Body of pancreas (tissue), 4 donors: ENCODE results near the gene SLC6A20.

Experiments
- POLR2A ChIP-seq, 3 donors: fragments of 450-650 bp; IDR thresholded peaks; one replicate each; pipeline ENCODE4 v1.6.1; 2016; ENCODE audit warnings: antibody characterized with exemption in 3 of 3, mild to moderate bottlenecking in 2 of 3
- TF ChIP-seq, protein P1 (sequence below), 7 experiments: fragments of 450-650 bp in 4 of 7; fragments of 200-600 bp in 3 of 7; sonication (generic) in 3 of 7; IDR thresholded peaks; one replicate each; pipeline ENCODE4 v1.5.1; 2016 to 2019; ENCODE audit warnings: antibody characterized with exemption in 7 of 7

DNA sequence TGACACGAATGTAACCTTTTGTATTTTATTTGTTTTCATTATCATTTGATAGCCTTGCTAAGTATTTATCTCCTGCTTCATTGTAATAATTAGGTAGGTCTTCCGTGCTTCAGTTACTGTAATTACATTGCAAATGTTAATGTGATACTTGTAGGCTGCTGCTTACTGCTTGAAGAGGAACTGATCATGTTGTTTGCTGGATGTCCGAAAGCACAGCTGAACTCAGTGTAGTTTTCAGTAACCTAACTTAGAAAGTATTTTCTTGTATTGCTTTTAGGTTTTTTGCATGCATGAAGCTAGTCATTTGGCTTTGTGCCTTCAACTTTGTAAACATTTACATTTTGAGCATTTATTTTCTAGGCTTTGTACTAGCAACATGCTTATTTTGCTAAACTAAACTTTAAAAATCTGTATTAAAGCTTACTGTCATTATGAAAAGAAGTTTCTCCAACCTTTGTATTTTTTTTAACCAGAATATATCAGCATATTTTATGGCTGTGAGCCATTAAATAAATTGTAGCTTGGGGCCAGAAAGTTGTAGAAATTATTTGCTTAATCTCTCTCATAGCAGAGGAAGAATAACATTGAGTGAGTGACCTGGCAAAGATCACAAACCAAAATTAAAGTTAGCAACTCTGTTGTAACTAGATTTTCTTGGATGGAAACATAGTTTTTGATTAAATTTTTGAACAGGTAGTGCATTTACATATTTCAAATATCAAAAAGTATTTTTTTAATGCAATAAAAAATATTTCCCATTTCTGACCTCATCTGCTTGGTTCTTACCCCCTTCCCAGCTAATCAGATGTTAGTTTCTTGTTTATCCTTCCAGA is 76.5 kb downstream of the SLC6A20 start:
- TF ChIP-seq, protein P1, sequence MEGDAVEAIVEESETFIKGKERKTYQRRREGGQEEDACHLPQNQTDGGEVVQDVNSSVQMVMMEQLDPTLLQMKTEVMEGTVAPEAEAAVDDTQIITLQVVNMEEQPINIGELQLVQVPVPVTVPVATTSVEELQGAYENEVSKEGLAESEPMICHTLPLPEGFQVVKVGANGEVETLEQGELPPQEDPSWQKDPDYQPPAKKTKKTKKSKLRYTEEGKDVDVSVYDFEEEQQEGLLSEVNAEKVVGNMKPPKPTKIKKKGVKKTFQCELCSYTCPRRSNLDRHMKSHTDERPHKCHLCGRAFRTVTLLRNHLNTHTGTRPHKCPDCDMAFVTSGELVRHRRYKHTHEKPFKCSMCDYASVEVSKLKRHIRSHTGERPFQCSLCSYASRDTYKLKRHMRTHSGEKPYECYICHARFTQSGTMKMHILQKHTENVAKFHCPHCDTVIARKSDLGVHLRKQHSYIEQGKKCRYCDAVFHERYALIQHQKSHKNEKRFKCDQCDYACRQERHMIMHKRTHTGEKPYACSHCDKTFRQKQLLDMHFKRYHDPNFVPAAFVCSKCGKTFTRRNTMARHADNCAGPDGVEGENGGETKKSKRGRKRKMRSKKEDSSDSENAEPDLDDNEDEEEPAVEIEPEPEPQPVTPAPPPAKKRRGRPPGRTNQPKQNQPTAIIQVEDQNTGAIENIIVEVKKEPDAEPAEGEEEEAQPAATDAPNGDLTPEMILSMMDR (IDR thresholded peaks at IDR 0.05) = no peak
- no peak for TF ChIP-seq POLR2A (IDR thresholded peaks at IDR 0.05)
